IPS-NIHi7 (cell line): Measurements from ENCODE around the gene IL26.
A peak's percentile ranks its signal among the peaks of the same experiment; 100 is the strongest.

Source experiments
- DNase-seq: peaks from one replicate; pipeline ENCODE4 v3.0.0; 2012; ENCODE audit warnings: mixed read lengths; ENCODE audit errors: extremely low spot score

Gene IL26, protein sequence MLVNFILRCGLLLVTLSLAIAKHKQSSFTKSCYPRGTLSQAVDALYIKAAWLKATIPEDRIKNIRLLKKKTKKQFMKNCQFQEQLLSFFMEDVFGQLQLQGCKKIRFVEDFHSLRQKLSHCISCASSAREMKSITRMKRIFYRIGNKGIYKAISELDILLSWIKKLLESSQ

GRCh38 chr12:68225576-68226476 is at the start of gene IL26:
IL26 (minus strand) TSS chr12:68225810; CDS start chr12:68225756, 54 bp downstream.
- no peak for DNase-seq

- no peak for DNase-seq
These were observed 47.1 kb upstream of the IL26 start for GRCh38 chr12:68272732-68273131.

DNA sequence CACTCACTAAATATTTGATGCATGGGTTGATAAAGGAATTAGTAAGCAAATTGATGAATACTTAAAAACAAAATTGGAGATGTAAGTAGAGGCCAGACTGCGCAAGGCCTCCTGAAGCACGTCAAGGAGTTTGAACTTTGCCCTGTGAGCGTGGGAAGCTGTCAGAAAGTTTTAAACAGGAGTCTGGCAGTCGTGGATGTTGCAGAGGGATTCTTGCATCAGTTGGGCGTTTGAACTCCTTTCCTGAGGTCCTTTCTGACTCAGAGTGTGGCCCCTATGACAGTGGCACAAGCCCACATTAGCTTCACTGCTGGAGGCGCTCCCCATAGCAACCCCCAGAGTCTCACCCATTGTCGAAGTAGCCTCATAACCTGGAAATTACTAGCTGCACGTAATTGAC is 45.7 kb upstream of the IL26 start:
- no peak for DNase-seq

DNA sequence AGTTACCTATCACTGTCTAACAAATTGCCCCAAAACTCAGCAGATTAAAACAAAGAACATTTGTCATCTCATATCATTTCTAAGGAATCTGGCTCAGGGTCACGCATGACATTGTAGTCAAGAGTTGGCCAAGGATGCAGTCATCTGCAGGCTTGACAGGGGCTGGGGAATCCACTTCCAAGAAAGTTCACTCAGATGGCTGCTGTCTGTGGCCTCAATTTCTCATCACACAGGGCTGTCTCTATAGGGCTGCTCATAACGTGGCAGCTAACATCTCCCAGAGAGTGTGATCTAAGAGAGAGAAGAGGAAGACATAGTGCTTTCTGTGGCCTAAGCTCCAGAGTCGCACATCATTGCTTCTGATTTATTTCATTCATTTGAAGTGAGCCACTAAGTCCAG is 44.7 kb upstream of the IL26 start:
- DNase-seq: no peak

- no peak for DNase-seq
These were observed 44.2 kb upstream of the IL26 start for GRCh38 chr12:68269779-68270178.

DNA sequence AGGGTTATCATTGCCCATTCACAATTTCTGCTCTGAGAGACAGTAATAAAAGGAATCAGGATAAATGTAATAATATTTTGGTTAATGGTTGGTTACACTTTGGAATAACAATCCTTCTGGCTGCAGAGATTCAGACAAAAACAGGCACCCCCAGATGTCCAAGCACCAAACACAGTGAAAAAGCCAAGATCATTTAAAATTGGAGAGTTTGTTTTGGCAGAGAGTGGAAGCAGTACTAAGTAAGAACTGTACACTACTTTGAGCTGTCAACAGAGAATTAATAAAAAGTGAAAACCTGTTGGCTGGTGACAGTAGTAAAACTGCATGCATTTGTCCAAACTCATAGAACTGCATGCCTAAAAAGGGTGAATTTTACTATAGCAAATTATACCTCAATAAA is 43.4 kb upstream of the IL26 start:
- no peak for DNase-seq

DNA sequence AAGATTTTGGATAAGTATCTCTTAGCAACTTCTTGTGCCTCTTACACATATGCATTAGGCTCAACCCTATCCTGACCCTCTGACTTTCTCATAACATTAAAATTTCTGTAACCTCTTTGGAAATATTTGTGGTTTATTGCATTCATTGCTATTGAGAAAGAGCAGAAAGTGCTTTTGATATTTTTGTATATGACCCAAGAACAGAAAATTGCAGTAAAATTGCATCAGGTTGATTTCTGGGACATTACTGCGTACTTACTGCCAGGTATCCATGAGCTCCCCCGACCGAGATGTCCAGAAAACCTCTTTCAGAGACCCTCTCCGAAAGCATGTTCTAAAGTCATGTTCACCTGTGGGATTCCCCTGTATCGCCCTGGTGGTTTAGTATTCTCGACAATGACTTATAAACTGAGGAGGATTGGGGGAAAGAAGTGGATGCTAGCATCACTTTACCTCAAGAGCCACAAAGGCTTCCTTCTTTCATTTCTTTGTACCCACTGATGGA is 42.3 kb upstream of the IL26 start:
- no peak for DNase-seq

GRCh38 chr12:68264857-68265256 is 39.2 kb upstream of the IL26 start:
- no peak for DNase-seq

GRCh38 chr12:68264158-68264855 is 38.7 kb upstream of the IL26 start:
- DNase-seq: no peak

GRCh38 chr12:68263366-68263765 is 37.8 kb upstream of the IL26 start:
- DNase-seq: no peak

- no peak for DNase-seq
These were observed 36.3 kb upstream of the IL26 start for GRCh38 chr12:68261896-68262295.

- DNase-seq: no peak
These were observed 34.5 kb upstream of the IL26 start for GRCh38 chr12:68260153-68260552.

DNA sequence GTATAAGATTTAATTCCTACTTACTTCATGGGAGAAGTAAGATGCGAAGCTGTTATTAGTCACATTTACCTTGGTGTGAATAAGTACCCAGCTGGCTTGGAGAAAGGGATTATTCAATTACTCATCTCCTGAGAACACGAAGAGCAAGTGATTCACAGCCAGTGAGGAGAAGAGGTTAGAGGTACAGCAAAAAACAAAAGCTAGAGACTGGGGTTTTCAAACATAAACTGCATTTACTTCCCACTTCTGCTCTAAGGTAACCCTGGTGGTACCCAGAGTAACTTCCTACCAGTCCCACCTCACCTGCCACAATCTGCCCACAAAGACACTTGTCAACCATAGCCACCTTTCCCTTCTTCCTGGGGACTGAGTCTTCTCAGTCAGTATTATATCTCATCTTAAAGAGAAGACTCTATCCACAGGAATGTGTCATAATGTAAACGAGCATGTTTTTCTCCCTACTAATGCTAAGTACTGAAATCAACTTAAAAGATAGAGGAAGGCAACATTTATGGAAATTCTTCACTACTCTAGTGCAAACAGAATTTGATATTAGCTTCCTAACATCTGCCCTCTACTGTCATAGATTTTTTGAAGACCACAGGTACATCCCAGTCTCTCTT is 33.8 kb upstream of the IL26 start:
- DNase-seq: no peak

GRCh38 chr12:68253504-68253903 is 27.9 kb upstream of the IL26 start, which contains the start of gene IL22:
IL22 (minus strand) TSS chr12:68253604; CDS start chr12:68253448, 156 bp downstream.
- DNase-seq: no peak

GRCh38 chr12:68252077-68252476 is 26.5 kb upstream of the IL26 start:
- no peak for DNase-seq

DNA sequence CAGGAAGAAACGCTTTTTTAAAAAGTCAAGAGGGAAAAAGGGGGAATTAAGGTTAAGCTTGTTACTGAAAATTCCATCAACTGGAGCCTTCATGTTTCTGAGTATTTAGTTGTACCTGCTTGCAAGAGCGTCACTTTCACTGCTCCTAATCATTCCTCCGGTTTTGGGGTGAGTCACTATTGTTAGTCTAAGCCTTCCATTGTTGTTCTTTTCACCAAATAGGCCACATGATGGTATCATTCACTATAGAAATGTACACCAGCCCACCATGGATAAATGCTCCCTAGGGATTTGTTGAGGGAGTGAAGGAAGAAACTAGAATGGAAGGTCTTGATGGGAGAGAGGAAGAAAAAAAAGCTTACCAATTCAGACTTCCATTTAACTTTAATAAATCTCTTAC is 24.8 kb upstream of the IL26 start:
- DNase-seq: no peak

DNA sequence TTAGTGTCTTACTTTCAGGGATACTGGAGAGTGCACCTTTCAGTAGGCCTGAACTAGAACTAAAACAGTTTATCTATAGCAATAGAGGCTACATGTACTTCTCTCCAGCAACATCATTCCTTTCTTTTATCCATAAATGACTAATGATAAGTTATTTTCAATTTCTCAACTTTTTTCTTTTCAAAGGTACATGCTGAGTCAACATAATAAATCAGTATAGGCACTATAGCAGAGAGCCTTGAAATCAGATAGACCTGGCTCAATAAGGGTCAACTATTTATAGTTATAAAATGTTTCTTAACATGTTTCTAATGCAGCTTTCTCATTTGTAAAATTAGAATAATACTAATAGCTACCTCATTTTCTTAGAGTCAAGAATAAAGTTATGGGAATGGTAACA is 22.2 kb upstream of the IL26 start:
- DNase-seq: no peak

GRCh38 chr12:68246350-68246749 is 20.7 kb upstream of the IL26 start:
- DNase-seq: no peak

DNA sequence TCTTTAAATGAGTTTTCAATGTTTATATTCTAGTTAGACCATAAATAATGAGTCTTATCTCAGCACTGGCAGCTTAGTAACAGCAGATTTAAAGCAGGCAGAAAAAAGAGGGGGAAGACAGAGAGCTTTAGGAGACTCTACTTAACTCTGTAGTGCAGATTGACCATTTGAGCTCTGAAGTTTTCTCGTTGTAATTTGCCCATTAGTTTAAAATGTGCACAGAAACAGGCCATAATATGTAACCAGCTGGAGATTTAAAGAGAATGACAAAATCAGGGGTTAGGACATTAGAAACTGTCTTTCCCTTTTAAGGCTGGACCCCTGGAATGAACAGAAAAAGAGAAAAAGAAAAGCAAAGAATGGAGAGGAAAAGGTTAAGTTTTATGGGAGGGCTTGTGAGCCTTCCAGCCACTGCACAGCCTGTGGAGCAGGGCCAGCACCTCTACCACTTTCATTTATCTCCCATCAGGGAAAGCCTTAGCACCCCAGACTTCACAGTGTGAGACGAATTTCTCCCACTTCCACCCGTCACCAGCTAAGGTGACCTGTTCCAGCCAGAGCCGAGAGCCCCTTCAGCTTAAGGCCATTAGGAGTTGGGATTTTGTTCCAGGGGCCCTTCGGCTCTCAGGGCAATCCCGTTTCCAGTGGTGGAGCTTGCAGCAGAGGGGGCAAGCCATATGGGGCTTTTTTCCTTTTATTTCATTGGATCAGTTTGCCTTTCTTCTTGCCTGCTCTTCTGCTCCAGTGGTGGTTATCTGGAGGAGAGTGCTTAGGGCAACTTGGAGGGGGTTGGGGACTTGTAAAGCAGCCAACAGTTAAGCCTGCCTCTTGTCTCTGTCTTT is 19.8 kb upstream of the IL26 start:
- DNase-seq: peak; percentile 14

GRCh38 chr12:68242777-68243176 is 17.2 kb upstream of the IL26 start:
- DNase-seq: no peak

DNA sequence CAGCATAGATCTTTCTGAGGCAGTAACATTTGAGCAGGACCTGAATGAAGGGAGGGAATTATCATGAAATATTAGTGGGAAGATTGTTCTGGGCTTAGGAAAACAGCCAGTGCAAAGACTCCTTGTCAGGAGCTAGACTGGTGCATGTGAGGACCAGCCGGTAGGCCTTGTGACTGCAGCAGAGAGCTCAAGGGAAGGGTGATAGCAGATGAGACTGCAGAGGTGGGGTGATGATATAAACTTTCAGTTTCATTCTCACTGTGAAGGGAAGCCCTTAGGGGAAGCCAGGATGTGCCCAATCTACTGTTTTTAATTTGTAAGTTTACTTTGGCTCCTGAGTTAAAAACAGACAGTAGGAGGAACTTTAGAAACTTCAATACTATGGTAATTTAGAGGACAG is 15.4 kb upstream of the IL26 start:
- no peak for DNase-seq
